Ovary (tissue), 3 donors: Measurements from ENCODE around the gene NDUFS7.

Experiments used
- CTCF ChIP-seq, 3 donors: fragments of 450-650 bp in 2 of 3; fragments of 200-600 bp in 1 of 3; IDR thresholded peaks; one replicate each; pipeline versions ENCODE4 v1.5.1 to v1.8.0; 2016 to 2022; ENCODE audit warnings: antibody characterized with exemption in 3 of 3, mild to moderate bottlenecking in 1 of 3
- POLR2A ChIP-seq: fragments of 450-650 bp; IDR thresholded peaks from one replicate; pipeline ENCODE4 v1.6.1; 2017; ENCODE audit warnings: antibody characterized with exemption, mild to moderate bottlenecking, moderate library complexity
- donor health status: DM: no; HTN: no; CAD: no.

GRCh38 chr19:1357531-1358109 is 26.1 kb upstream of the NDUFS7 start:
- TF ChIP-seq POLR2A (no peak), CTCF (IDR thresholded peaks at IDR 0.05) (no peak)
